Nephron progenitor cell (in vitro differentiated cells): ENCODE data around the gene NPAS3.
A peak's percentile ranks its signal among the peaks of the same experiment; 100 is the strongest.

Source experiments
- DNase-seq: peaks from one replicate; pipeline ENCODE4 v3.0.0; 2021
- H3K27ac Mint-ChIP-seq: 2 replicates; pipeline ENCODE4 v1.8.0; 2021; ENCODE audit warnings: mild to moderate bottlenecking, moderate library complexity, mixed read lengths
- H3K27me3 Mint-ChIP-seq: 2 replicates; pipeline ENCODE4 v1.8.0; 2021; ENCODE audit warnings: mild to moderate bottlenecking, low read depth, mixed read lengths; ENCODE audit not compliant: poor library complexity
- H3K36me3 Mint-ChIP-seq: 2 replicates; pipeline ENCODE4 v1.8.0; 2021; ENCODE audit warnings: low read depth, mixed read lengths
- H3K4me1 Mint-ChIP-seq: 2 replicates; pipeline ENCODE4 v1.8.0; 2021; ENCODE audit warnings: mixed read lengths
- H3K4me3 Mint-ChIP-seq: 2 replicates; pipeline ENCODE4 v1.8.0; 2021; ENCODE audit warnings: mild to moderate bottlenecking, moderate library complexity, mixed read lengths
- H3K9me3 Mint-ChIP-seq: 2 replicates; pipeline ENCODE4 v1.8.0; 2021; ENCODE audit warnings: mild to moderate bottlenecking, moderate library complexity, mixed read lengths
- CTCF ChIP-seq: fragments of 200-600 bp; sonication (generic); IDR thresholded peaks from 2 replicates; pipeline ENCODE4 v1.5.0; 2021; ENCODE audit warnings: antibody characterized with exemption

NPAS3 gene

GRCh38 chr14:33359288-33359881, 420.7 kb downstream of the NPAS3 start:
- no peaks in the 10 kb centered on the region for H3K36me3 Mint-ChIP-seq
- H3K27me3 Mint-ChIP-seq = peaks cover 9% of the 10 kb centered on the region
- H3K4me3 Mint-ChIP-seq = no peak overlapping the region
- DNase-seq = no peak
- peaks cover 49% of the 10 kb centered on the region for H3K4me1 Mint-ChIP-seq
- no peak for TF ChIP-seq CTCF
- no peaks in the 10 kb centered on the region for H3K9me3 Mint-ChIP-seq
- peak overlapping the region; percentile 8 for H3K27ac Mint-ChIP-seq

GRCh38 chr14:33362934-33363333, 424.3 kb downstream of the NPAS3 start:
- TF ChIP-seq CTCF = no peak
- H3K9me3 Mint-ChIP-seq = no peaks in the 10 kb centered on the region
- H3K27me3 Mint-ChIP-seq = peaks cover 3% of the 10 kb centered on the region
- peaks cover 62% of the 10 kb centered on the region for H3K4me1 Mint-ChIP-seq
- peak overlapping the region; percentile 48 for H3K27ac Mint-ChIP-seq
- no peak overlapping the region for H3K4me3 Mint-ChIP-seq
- DNase-seq = peak; percentile 39
- H3K36me3 Mint-ChIP-seq = no peaks in the 10 kb centered on the region

- Mint-ChIP-seq H3K9me3 (no peaks in the 10 kb centered on the region), H3K4me1 (peaks cover 62% of the 10 kb centered on the region), H3K4me3 (no peak overlapping the region), H3K36me3 (no peaks in the 10 kb centered on the region), H3K27ac (no peak overlapping the region), H3K27me3 (peaks cover 3% of the 10 kb centered on the region)
- TF ChIP-seq CTCF = no peak
- no peak for DNase-seq
Measured at GRCh38 chr14:33363682-33364081, 425.0 kb downstream of the NPAS3 start.

- DNase-seq = peak; percentile 30
Measured at GRCh38 chr14:33364466-33364865, 425.8 kb downstream of the NPAS3 start.

GRCh38 chr14:33369041-33369440, 430.4 kb downstream of the NPAS3 start:
- no peak overlapping the region for H3K27ac Mint-ChIP-seq
- DNase-seq = no peak
- TF ChIP-seq CTCF = no peak
- no peak overlapping the region for H3K4me3 Mint-ChIP-seq
- no peaks in the 10 kb centered on the region for H3K9me3 Mint-ChIP-seq
- no peaks in the 10 kb centered on the region for H3K27me3 Mint-ChIP-seq
- peaks cover 21% of the 10 kb centered on the region for H3K4me1 Mint-ChIP-seq
- H3K36me3 Mint-ChIP-seq = no peaks in the 10 kb centered on the region

More at GRCh38 chr14:33364466-33364865, 425.8 kb downstream of the NPAS3 start:
- no peak for TF ChIP-seq CTCF
- H3K36me3 Mint-ChIP-seq = no peaks in the 10 kb centered on the region
- no peaks in the 10 kb centered on the region for H3K9me3 Mint-ChIP-seq
- no peak overlapping the region for H3K27ac Mint-ChIP-seq
- no peak overlapping the region for H3K4me3 Mint-ChIP-seq
- peaks cover 54% of the 10 kb centered on the region for H3K4me1 Mint-ChIP-seq
- peaks cover 3% of the 10 kb centered on the region for H3K27me3 Mint-ChIP-seq

- no peak overlapping the region for H3K4me3 Mint-ChIP-seq
- no peak for TF ChIP-seq CTCF
- H3K9me3 Mint-ChIP-seq = no peaks in the 10 kb centered on the region
- H3K27me3 Mint-ChIP-seq = no peaks in the 10 kb centered on the region
- peaks cover 12% of the 10 kb centered on the region for H3K4me1 Mint-ChIP-seq
- DNase-seq = no peak
- no peaks in the 10 kb centered on the region for H3K36me3 Mint-ChIP-seq
- no peak overlapping the region for H3K27ac Mint-ChIP-seq
Measured at GRCh38 chr14:33369972-33370371, 431.3 kb downstream of the NPAS3 start.
